Vagina (tissue), 2 donors: Measurements from ENCODE around the gene LRIT3.

Experiments
- POLR2A ChIP-seq, 2 donors: fragments of 450-650 bp; IDR thresholded peaks; one replicate each; pipeline ENCODE4 v1.6.1; 2017; ENCODE audit warnings: antibody characterized with exemption in 2 of 2, mild to moderate bottlenecking in 2 of 2, moderate library complexity in 2 of 2
- POLR2AphosphoS5 ChIP-seq, 2 donors: sonication (generic); formaldehyde crosslinking; IDR thresholded peaks; one replicate each; pipeline ENCODE4 v1.9.0; 2017; ENCODE audit warnings: antibody characterized with exemption in 2 of 2, mild to moderate bottlenecking in 2 of 2, low read depth in 1 of 2; ENCODE audit not compliant: insufficient read depth in 1 of 2
- TF ChIP-seq, protein P1 (sequence below), 3 experiments: fragments of 450-650 bp in 2 of 3; fragments of 200-600 bp in 1 of 3; sonication (generic) in 1 of 3; IDR thresholded peaks; one replicate each; pipeline ENCODE4 v1.5.1; 2017 to 2019; ENCODE audit warnings: antibody characterized with exemption in 3 of 3, mild to moderate bottlenecking in 2 of 3, moderate library complexity in 2 of 3

DNA sequence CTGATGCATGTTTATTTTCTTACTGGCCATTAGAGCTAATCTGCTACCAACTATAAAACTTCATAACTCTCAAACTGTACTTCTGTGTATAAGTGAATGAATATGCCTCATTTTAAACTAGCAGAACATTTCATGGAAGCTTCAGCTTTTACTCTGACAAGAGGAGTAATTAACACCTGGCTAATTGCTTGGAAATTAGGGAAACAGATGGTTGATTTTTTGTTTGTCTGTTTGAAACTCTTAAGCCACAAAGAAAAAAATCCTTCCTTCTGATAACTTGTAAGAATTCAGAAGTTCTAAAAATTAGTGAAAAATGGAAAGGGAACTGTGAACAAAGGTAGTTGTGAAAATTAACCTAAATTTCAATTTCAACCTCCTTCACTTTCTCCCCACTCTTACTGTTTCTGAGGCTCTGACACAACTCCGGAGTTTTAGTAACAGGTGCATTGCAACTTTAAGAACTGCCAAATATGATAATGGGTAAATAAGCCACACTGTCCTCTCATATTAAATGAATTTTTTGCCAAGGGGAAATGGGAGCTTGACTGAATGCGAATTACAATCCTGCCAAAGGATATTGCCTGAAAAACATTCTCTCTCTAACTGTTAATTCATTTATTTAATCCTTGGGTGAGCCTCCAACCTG, 65.8 kb downstream of the LRIT3 start:
- no peak for TF ChIP-seq POLR2A (IDR thresholded peaks at IDR 0.05)
- TF ChIP-seq, protein P1, sequence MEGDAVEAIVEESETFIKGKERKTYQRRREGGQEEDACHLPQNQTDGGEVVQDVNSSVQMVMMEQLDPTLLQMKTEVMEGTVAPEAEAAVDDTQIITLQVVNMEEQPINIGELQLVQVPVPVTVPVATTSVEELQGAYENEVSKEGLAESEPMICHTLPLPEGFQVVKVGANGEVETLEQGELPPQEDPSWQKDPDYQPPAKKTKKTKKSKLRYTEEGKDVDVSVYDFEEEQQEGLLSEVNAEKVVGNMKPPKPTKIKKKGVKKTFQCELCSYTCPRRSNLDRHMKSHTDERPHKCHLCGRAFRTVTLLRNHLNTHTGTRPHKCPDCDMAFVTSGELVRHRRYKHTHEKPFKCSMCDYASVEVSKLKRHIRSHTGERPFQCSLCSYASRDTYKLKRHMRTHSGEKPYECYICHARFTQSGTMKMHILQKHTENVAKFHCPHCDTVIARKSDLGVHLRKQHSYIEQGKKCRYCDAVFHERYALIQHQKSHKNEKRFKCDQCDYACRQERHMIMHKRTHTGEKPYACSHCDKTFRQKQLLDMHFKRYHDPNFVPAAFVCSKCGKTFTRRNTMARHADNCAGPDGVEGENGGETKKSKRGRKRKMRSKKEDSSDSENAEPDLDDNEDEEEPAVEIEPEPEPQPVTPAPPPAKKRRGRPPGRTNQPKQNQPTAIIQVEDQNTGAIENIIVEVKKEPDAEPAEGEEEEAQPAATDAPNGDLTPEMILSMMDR (IDR thresholded peaks at IDR 0.05), result no peak
- no peak for TF ChIP-seq POLR2AphosphoS5 (IDR thresholded peaks at IDR 0.05; ENCODE audit: insufficient read depth in 1 of 2, low read depth in 1 of 2)
